Right lung (tissue), 5 donors: Measurements from ENCODE around the gene RELT. TPM values are rescaled to one million over a fixed set of nuclear protein-coding genes. Genes with fewer than 3 reads are reported as not detected.
A peak's percentile ranks its signal among the peaks of the same experiment; 100 is the strongest.

Experiments used
- DNase-seq, 2 donors: peaks; one replicate each; pipeline ENCODE4 v3.0.0-alpha.2; 2013
- polyA plus RNA-seq, 5 donors: library from polyadenylated mRNA; unstranded; fragments of 120-200 nt; gene quantifications; one replicate each; pipeline versions ENCODE4 v1.2.1 to v1.2.3, GENCODE V29; 2013; ENCODE audit warnings: inconsistent platforms in 1 of 5, low replicate concordance in 1 of 5; ENCODE audit not compliant: insufficient read length in 5 of 5, insufficient read depth in 1 of 5

The RELT gene
- polyA plus RNA-seq, 5 donors: 2.9 to 4.8 (median 3.4) TPM

DNA sequence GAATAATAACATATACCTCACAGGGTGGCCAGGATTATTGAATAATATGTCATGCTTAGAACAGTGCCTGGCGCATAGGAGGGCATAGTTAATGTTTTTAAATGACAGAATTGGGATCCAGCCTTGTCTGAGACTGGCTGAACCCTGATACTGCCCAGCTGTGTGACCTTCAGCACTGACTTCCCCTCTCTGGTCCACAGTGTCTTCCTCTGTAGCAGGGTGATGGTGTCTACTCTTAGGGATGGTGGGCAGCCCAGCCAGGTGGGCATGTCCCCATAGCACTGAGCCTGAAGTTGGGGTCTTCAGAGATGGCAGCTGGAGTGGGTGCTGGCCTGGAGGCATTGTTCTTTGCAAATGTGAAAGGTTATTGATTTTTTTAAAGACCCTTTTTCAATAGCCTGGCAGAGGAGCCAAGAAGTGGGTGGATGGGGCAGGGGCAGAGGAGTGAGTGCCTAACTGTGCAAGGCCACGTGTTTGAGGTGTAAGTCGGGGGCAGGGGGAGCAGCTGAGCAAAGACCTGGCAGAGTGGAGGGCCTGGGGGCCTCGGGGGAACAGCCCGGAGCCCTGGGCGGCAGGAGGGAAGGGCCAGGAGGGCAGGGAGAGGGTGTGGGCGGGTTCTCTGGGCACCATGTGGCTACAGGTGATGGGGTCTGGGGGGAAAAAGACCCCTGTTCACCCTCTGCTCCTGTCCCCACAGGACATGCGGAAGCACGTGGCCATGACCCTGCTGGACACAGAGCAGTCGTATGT lies 29.8 kb upstream of the RELT start:
- no peak for DNase-seq

DNA sequence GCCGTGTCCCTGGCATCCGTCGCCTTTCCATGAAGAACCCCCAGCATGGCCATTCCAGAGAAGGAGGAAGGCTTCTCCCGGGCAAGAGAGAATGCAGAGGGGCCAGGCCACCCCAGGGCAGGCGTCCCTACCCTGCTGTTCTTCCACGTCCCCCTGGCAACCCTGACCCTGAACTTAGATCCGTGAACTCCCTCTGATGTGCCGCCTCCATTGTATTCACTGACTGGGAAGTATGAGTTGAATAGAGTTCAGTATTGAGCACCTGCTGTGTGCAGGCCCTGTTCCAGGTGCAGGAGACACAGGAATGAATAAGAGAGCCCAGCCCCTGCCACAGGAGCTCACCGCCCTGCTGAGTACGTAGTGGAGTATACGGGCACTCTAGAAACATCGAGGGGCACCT lies 29.1 kb upstream of the RELT start:
- no peak for DNase-seq

DNA sequence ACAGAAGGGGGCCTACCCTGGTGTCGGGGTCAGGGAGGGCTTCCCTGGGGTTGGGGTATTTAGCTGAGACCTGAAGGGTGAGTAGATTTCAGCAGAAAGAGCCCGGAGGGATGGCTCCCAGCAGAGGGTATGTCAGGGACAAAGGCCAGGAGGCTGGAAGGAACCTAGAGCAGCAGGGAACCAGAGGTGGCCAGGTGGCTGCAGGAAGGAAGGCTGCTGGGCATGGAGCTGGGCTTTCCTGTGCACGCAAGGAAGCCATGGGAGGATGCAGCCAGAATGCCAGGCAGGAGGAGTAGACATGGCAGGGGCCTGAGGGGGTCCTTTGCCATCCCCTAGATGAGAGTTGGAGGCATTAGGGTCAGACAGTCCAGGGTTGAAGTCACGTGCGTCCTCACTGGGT lies 27.4 kb upstream of the RELT start:
- no peak for DNase-seq

DNA sequence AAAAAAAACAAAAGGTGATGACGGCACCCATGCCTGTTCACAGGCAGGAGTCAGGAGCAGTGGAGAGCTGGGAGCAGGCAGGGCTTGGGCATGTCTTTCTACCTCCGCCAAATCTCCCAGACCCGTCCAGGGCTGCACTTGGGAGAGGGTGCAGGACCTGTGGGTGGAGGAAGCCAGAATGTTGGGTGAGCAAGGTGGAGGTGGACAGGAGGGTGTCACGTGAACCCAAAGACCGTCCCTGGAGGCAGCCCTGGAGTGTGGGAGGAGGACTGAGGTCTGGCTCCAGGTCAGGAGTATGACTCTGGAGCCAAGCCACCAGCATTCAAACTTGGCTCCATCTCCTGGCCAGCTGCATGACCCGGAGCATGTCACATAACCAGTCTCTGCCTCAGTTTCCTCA lies 26.6 kb upstream of the RELT start:
- no peak for DNase-seq

DNA sequence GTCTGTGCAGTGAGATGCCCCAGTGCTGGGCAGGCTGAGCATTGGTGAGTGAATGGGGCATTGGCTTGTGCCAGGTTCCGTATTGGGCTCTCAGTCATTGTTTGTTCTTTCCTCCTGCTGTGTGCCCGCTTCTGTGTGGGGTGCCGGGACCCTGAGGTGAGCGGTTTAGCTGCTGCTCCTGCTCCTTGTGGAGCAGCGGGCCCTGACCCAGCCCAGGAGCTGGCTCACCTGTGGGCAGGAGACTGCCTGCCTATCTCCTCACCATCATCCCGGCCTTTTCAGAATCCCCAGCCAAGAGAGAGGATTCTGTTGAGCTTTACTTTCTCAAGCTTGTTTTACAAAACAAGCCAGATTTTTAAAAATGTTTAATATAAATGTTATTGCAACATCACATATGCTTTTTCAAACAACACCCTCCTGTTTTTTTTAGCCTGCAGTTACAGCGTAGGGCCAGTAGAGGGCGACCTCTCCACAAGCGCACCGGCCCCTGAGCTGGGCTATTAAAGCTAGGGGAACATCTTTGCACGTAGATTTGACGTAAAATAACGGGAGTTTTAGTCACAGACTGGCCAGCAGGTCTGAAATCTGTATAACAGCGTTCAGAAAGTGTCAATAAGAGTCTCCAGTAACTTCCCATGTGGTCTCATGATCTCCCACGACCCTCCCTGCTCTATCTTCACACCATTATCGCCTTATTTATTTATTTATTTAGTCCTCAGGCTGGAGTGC lies 25.1 kb upstream of the RELT start:
- DNase-seq: peak; percentile 62 to 67

DNA sequence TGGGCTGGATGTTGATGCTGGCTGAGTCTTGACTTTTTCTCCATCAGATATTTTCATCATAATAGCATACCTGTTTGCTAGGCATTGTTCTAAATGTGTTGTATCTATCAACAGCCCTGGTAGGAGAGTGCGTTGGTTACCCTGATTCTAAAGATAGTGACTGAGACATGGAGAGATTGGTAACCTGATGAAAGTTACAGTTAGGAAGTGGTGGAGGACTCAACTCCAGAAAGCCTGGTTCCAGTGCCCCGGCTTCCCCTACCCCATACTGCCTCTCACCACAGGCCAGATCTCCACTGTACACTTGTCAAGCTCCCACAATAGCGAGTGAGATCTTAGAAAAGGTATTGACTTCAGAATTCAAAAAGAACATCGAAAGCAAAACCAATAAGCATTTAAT lies 22.8 kb upstream of the RELT start:
- no peak for DNase-seq

DNA sequence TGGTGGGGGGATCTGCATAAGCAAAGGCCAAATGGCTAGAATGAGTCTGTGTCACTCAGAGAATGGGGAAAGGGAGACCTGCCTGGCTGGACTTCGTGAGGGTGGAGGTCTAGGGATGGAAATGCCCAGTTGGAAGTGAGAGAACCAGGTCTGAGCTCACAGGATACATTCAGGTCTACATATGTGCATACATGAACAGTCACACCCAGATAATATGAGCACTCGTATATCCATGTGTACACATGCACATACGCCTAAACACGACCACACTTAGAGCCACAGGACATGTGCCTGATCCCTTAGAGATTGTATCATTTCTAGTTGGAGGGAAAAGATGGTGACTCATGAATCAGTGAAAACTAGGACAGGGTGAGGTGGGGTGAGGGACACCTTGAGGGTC lies 21.1 kb upstream of the RELT start:
- no peak for DNase-seq

DNA sequence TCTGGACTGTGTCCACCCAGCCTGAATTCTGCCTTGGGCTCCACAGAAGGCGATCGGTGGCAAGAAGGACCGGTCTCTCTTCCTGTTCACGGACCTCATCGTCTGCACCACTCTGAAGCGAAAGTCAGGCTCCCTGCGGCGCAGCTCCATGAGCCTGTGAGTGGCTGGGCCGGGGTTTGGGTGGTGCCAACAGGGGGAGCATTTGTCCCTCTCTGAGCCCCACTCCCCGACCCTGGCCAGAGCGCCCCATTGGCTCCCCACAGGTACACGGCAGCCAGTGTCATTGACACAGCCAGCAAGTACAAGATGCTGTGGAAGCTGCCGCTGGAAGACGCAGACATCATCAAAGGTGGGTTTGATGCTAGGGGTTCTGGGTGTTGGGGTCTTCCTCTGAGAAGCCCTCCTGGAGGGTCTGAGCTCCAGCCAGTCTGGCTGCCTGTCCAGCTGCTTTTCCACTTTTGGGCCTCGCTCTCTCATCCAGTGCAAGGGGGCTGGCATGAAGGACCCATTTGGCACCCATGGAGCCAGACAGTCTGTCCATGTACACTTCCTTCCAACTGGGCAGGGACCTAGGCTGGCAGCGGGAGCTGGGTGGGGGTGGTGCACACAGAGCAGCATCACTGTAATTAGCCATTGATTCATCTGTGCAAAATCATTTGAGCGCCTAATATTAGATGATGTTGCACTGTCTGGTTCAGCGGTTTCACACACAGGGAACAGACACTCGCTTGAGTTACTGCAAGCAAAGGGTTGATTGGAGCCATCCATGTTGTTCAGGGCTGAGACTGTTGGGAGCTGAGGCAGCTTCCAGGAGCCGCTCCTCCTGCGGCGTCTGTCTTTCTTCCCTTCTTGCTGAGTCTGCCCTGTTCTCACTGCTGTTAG lies 19.0 kb upstream of the RELT start:
- DNase-seq: no peak

DNA sequence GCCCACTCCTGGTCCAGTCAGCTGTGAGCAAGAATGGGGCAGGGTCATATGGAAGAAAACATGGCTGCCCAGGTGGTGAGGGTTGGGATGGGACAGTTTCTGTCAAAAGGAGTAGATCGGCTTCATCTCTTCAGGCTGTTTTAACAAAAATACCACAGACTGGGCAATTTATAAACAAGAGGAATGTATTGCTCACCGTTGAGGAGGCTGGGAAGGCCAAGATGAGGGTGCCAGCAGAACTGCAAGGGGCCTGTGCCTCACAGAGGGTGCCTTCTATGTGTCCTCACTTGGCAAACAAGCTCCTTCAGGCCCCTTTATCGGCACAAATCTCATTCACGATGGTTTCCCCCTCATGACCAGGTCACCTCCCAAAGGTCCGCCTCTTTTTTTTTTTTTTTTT lies 18.1 kb upstream of the RELT start:
- DNase-seq: no peak

DNA sequence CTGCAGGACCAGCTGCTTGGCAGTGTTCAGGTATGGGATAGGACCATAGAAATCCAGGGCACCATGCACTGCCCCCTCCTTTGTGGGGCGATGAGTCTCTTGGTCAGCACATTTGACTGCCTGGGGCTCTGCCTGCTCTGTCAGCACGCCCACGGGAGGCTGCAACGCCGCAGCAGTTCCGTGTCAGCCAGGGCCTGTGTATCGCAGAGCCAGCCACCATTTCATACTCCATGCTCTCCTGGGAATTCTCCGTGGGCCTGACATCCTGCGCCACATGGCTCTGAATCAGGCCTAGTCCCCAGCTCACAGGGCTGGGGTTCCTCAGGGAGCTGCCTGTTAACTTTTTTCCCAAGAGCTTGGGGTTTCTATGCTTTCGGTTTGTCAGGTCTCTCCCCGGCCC lies 16.9 kb upstream of the RELT start:
- DNase-seq: no peak

DNA sequence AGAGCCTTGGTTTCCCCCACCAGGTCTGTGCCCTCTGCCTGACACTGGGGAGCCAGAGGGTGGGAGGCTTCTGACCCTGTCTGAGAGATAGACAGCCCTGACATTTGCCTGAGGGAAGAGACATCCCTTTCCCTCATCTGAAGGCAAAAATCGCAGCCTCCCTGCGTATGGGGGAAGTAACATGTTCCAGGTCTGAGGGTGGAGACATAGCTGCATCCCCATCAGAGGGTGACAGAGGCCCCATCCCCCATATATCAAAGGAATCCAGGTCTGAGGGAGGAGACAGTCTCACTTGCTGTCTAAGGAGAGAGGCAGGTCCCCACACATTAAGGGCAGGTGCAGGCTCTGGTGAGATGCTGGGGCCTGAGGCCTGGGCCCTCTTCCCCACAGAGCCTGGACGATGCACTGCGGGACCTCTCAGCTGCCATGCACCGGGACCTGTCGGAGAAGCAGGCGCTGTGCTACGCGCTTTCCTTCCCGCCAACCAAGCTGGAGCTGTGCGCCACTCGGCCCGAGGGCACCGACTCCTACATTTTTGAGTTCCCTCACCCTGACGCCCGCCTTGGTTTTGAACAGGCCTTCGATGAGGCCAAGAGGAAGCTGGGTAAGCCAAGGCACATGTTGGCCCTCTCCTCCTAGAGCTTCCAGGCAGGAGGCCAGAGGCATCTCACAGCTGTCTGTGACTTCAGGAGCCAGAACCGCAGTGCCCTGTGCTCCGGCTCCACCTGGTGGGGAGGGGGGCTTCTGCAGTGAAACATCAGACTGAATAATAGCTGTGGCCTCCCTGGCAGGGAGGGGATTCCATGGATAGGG lies 16.1 kb upstream of the RELT start:
- no peak for DNase-seq

DNA sequence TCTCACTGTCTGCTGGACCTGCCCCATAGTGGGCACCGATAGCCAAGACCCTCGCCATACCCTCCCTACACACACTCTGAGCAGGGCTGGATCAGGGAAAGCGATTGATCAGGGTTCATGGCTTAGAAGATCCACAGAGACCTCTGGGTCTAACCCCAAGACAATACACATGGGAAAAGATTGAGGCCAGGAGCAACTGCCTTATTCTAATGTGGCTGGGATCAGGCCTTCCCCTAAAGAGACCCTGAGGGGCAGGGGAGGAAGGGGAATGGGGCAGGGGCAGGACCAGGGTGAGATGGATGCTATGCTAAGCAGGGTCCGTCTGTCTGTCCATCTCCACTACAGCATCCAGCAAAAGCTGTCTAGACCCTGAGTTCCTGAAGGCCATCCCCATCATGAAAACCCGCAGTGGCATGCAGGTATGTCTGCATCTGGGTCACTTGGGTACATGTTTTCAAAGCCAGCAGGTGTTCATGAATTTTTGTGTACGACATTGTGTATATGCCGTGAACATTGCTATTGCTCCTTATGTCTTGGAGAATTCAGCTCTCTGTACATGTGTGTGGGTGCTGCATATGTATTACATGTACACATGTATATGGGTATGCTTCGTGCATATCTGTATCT lies 15.3 kb upstream of the RELT start:
- no peak for DNase-seq

DNA sequence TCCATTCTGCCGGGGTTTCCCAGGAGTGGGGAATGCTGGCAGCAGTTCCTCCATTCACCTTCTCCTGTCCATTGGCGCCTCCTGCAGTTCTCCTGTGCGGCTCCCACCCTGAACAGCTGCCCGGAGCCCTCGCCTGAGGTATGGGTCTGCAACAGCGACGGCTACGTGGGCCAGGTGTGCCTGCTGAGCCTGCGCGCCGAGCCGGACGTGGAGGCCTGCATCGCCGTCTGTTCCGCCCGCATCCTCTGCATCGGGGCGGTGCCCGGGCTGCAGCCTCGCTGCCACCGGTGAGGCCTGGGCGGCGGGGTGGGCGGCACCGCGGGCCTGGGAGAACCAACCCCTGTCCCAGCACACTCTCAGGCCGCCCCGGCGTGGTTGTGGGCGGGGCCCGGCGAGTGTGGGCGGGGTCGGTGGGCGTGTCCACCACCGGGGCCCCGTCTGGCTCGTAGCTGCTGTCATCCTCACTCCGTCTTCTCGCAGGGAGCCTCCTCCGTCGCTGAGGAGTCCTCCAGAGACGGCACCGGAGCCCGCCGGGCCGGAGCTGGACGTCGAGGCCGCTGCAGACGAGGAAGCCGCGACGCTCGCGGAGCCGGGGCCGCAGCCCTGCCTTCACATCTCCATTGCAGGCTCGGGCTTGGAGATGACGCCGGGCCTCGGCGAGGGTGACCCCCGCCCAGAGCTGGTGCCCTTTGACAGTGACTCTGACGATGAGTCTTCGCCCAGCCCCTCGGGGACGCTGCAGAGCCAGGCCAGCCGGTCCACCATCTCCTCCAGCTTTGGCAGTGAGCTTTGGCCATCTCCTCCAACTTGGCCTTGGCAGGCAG lies 14.0 kb upstream of the RELT start:
- no peak for DNase-seq

DNA sequence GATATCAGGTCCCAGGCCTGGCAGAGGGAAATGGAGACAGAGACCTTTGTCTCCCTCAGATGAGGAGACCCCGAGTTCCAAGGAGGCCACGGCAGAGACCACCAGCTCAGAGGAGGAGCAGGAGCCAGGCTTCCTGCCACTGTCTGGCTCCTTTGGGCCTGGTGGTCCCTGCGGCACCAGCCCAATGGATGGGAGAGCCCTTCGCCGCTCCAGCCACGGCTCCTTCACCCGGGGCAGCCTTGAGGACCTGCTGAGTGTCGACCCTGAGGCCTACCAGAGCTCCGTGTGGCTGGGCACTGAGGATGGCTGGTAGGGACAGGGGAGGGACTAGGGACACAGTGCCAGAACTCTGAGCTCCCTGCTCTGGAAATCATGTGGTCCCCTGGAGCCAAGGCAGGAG lies 13.1 kb upstream of the RELT start:
- no peak for DNase-seq

DNA sequence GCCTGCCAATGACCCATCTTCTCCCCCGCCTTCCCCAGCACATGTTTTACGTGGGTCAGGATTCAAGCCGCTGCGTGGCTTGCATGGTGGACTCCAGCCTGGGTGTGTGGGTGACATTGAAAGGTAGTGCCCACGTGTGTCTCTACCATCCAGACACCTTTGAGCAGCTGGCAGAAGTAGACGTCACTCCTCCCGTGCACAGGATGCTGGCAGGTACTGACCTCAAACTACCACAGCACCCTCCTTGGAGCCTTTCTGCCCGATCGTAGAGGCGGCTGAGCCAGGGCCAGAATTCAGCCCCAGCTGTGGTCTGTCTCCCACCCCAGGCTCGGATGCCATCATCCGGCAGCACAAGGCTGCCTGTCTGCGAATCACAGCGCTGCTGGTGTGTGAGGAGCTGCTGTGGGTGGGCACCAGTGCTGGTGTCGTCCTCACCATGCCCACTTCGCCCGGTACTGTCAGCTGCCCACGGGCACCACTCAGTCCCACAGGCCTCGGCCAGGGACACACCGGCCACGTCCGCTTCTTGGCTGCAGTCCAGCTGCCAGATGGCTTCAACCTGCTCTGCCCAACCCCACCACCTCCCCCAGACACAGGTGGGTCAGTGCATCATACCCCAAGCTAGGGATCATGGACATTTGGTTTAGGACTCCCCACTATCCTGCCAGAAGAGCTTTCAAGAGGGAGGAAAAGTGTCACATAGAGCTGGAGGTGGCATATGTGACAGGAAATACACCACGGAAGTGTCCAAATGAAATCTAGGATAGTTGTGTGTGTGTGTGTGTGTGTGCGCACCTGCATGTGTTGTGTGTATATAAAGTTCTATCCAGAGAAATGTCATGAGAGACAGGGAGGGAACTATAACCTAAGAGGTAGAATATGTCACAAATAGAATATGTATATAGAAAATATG lies 10.6 kb upstream of the RELT start:
- DNase-seq: no peak

DNA sequence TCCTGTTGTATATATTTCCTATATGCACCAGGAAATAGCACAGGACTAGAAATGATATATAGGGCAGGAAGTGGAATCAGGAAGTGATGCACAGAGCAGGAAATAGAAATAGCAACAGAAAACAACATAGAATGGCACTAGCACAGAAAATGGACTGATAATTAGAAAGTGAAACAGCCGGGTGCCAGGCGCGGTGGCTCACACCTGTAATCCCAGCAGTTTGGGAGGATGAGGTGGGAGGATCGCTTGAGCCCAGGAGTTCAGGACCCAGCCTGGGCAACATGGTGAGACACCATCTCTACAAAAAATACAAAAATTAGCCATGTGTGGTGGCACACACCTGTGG lies 10.0 kb upstream of the RELT start:
- DNase-seq: no peak

DNA sequence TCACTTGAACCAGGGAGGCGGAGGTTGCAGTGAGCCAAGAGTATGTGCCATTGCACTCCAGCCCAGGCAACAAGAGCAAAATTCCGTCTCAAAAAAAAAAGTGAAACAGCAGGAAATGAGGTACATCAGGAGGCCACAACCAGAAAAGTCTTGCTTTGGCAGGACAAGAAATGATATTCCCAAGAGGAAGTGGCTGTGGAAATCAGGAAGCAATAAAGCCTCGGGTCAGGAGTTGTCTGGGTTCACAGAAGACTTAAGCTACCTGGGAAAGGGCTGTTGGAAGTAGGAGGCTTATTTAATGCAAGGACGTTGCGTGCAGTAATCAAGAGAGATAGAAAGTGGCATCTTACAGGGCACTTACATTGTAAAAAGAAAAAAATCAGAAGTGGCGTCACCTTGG lies 9.2 kb upstream of the RELT start:
- DNase-seq: no peak

DNA sequence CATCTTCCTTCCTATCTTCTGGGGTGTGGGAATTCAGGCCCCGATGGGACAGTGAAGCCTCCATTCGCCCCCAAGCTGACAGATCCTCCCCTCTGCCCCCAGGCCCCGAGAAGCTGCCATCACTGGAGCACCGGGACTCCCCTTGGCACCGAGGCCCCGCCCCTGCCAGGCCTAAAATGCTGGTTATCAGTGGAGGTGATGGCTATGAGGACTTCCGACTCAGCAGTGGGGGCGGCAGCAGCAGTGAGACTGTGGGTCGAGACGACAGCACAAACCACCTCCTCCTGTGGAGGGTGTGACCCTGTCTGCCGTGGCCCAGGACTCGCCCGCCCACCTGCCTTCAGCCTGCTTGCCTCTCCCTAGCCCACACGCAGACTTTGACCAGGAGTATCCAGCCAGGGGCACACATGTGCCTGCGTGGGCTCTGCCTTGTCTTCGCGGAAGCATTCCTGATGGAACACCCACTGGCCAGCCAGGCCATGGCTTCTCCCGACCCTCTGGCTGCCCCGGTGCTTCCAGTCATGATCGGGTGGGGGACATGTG lies 8.6 kb upstream of the RELT start:
- no peak for DNase-seq

DNA sequence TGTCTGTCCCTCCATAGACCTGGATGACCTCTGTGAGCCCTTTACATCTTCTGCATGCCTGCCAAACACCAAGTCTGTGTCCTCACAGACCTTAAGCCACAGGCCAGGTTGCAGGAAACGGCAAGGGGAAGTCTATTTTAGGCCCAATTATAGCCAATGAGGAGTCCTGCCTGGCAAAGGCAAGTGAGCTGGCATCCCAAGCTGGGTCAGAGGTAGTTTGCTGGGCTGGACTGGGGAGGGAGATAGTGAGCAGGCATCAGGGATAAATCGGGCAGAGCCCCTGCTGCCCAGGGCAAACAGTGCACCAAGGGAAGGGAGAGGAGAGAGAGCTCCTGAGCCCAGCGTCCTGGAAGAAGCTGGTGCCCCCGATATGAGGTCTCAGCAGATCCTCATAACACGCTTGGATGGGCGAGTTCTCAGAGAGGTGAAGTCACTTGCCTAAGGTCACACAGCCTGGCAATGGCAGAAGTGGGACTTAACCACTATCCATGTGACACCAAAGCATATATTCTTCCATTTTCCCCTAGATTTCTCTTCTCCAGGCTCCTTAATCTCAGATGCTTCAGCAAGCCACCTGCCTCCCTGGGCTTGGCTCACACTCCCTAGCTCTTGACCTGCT lies 3.7 kb upstream of the RELT start:
- no peak for DNase-seq
